GM12801 (cell line): ENCODE results near the gene MUC22.

Experiments used
- CTCF ChIP-seq: IDR thresholded peaks from one replicate; pipeline ENCODE4 v1.5.1; 2011; ENCODE audit warnings: control low read depth; ENCODE audit not compliant: insufficient read length; ENCODE audit errors: extremely low read depth

The MUC22 gene

GRCh38 chr6:31001281-31001888, 8.9 kb upstream of the MUC22 start:
- no peak for TF ChIP-seq CTCF

GRCh38 chr6:31002471-31002870, 7.8 kb upstream of the MUC22 start:
- TF ChIP-seq CTCF, result no peak

- TF ChIP-seq CTCF, result no peak
Observed at GRCh38 chr6:31004794-31005193, 5.5 kb upstream of the MUC22 start.

GRCh38 chr6:31005249-31006020, 4.8 kb upstream of the MUC22 start:
- no peak for TF ChIP-seq CTCF

- no peak for TF ChIP-seq CTCF
Observed at GRCh38 chr6:31007694-31008093, 2.6 kb upstream of the MUC22 start.

GRCh38 chr6:31008165-31008564, 2.1 kb upstream of the MUC22 start:
- no peak for TF ChIP-seq CTCF

- no peak for TF ChIP-seq CTCF
Observed at GRCh38 chr6:31009731-31010130, 543 bp upstream of the MUC22 start.
